HG03521 (cell line): ENCODE data around the gene ARHGAP19.

Source experiments
- ATAC-seq: cut with Tn5 transposase; IDR thresholded peaks from one replicate; pipeline ENCODE4 v1.9.1; 2021; ENCODE audit warnings: mild to moderate bottlenecking, moderate library complexity; ENCODE audit not compliant: unreplicated experiment

The ARHGAP19 gene

DNA sequence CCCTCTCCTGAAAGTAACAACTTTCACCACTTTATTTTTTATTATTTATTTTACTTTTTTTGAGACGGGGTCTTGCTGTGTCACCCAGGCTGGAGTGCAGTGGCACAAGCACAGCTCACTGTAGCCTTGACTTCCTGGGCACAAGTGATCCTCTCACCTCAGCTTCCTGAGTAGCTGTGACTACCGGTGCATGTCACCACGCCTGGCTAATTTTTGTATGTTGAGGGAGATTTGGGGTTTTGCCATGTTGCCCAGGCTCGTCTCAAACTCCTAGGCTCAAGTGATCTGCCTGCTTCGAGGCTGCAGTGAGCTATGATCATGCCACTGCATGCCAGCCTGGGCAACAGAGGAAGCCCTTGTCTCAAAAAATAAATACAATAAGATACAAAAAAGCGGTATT lies 91.8 kb downstream of the ARHGAP19 start:
- no peak for ATAC-seq

DNA sequence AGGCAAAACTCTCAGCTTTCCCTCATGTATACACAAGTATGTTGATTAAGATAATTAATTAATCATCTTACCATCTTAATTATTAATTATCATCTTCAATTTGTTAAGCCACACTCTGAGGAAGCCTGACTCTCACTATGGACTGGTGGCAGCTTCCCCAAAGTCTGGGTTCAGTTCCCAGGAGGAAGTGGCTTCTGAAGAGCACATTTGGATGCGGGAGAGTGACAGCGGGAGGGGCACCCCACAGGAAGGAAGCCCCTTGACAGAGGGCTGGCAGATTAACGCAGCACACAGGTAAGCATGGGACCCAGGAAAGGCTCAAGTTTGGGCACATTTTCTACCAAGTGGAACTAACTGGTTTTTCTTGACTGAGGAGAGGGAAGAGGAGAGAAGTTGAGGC lies 93.3 kb downstream of the ARHGAP19 start:
- ATAC-seq: no peak

DNA sequence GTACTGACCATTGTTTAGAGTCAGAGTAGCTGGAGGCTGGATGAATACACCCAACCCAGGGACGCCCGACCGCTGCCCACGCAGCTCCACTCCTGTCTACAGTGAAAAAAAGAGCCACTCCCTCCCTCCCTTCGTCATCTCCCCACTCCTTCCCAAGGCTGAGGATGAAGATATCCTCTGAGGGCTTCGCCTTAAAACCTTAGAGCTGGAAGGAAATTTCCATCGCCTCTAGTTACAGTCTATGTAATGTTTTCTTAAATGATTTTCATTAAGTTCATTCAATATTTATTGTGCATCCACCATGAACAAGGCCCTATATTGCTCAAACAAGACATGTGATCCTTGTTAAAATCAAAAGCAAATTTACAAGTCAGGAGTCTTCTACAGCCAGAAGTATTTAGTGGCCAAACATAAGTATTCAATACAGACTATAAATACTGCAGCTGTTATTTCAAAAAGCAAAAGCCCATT lies 95.4 kb downstream of the ARHGAP19 start:
- ATAC-seq: no peak

DNA sequence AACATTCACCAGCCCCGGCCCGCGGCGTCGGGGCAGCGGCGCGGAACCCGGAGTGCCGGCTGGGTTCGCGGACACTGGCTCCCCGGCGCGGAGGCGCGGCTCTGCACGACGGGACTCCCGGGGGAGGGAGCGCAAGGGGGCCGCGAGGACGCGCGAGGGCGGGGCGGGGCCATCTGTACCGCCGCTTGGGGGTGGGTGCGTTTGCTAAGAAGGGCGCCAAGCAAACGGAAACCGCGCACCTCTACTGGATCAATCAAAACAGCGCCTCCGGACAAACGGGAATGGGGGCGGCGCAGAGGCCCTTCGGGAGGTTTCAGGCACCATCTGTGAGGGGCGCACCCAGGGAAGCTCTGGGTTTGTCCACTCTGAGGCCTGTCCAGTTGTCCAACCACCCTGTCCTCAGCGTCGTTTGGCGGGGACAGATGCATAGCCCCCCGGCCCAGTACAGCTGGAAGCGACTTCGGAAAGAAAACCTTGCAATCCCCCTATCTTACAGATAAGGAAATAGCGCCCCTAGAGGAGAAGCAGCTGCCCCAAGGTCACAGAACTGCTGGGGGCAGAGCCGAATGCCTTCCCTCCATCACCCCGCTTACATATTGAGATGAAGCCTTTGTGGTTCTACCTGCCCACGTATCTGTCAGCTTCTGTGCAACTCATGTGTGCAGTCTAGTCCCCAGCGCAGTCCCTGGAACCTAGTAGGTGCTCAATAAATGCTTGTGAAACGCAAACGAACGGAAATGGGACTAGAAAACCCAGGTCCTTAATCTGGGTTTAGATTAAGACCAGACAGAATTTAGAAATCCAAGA lies 96.0 kb downstream of the ARHGAP19 start:
- ATAC-seq: peak; percentile 54

DNA sequence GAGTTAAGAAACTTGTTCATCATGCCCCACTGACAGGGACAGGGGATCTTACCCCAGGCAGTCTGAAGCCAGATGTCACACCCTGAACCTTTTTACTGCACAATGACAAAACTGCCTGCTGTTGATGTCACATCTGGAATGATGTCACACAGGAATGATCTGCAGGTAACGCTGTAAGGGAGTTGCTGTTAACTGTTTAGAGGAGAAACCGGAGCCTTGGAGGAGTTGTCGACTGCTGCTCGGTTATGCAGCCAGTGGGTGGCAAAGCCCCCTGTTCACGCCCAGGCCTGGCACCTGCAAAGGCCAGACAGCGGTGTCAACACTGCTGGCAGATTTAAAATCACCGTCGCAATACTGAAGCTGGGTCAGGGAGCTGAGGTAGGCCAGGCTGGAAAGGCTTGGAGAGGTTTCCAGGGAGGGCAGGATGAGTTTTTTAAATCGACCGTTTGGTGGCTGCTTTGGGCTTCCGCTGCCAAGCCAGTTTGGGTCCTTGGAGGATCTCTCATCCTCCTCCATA lies 96.7 kb downstream of the ARHGAP19 start:
- no peak for ATAC-seq

DNA sequence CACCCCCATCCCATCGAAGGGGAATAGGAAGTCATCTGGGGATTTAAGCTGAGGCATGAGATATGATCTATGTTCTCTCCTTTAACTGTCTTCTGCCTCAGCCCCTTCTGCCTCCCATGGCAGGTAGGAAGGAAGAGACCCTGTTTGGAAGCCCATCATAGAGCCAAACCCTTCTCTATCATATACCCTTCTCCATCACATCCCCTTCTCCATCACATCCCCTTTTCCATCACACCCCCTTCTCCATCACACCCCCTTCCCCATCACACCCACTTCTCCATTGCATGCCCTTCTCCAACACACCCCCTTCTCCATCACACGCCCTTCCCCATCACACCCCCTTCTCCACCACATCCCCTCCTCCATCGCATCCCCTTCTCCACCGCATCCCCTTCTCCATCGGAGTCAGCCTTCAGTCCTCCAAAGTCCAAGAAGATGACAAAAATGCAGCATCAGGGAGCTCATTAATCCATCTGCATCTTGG lies 99.4 kb downstream of the ARHGAP19 start:
- ATAC-seq: no peak

DNA sequence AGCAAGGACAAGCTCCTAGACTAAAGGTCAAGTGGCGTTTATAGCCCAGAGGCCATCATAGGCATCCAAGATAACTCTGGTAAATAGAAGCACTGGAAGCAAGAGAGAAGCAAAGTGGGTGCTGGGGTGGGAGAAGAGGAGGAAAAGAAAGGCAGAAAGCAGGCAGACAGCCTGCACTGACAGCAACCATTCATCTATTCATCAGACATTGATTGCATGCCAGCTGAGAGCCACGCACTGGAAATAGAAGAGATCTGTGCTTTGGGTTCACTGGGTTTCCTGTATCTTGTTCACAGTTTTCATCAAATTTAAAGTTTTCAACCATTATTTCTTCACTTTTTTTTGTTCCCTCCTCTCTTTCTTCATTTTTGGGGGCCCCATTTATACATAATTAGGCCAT lies 102.0 kb downstream of the ARHGAP19 start:
- no peak for ATAC-seq

DNA sequence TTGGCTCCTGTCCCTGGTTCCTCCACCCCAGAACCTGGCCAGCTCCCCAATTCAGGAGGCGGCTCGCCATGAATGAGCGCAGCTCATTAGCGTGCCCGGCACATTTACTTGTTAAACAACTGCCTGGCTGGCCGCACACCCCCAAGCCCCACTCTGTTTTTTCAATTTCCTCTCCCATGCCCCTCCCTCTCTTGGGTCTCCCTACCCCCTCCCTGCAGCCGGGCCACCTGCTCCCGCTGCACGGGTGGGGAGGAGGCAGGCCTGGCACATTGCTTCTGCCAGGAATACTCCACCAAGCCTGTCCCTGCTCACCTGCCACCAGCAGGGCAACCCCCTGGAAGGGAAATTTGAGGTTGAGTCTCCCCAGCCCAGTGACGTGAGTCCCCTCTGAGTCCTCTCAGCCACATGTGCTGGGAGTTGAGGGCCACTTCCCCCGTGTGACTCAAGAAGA lies 104.2 kb downstream of the ARHGAP19 start:
- ATAC-seq: no peak

DNA sequence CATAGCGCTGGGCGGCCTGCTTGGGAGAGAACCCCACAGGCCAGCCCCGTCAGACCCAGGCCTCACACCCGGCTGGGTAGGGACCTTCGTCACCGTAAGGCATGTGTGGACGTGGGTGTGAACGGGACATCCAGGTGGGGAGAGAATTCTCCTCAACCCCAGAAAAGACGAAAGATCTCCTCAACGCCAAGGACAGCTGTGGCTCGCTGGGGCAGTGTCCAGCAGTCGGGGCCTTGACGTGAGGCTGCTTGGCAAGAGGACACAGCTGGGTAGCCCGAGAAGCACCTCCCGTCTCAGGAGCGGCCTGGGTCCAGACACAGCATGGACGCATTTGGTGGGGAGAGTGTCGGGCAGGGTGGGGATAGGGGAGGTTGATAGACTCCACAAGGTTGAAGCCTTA lies 105.5 kb downstream of the ARHGAP19 start:
- ATAC-seq: no peak

DNA sequence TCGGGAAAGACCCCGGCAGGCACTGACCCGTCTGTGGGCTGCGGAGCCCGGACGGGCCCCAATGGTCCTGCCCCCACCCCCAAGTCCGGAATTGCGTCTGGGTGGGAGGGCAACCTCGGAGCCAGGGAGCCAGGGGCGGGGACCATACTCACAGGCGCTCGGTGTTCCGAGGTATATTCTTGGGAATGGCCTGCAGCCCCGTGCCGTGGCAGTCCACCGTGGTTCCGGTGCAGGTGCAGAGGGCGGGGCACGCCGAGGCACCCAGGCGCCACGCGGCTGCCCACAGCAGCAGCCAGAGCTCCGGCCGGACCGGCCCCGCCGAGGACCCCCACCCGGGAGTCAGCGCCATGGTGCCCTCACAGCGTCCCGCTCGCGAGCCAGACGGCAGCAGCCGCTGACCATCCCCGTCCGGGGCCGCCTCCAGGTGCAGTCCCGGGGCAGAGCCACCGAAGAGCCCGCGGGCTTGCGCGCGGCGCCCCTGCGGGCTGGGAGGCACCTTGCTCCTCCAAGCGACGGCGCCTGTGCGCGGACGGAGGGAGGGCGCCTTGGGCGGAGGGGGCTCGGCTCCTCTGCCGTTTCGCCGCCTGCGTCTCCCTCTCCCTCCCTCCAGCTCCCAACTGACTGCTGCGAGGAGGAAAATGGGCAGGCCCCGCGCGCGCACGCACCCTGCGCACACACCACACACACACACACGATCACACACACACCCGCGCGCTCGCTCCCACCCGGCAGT lies 106.9 kb downstream of the ARHGAP19 start, which contains the start of gene SLIT1:
Gene SLIT1 (minus strand): TSS at position 634 of the 733 bp plus-strand sequence. CDS start 285 bp downstream, at position 349.
- no peak for ATAC-seq

DNA sequence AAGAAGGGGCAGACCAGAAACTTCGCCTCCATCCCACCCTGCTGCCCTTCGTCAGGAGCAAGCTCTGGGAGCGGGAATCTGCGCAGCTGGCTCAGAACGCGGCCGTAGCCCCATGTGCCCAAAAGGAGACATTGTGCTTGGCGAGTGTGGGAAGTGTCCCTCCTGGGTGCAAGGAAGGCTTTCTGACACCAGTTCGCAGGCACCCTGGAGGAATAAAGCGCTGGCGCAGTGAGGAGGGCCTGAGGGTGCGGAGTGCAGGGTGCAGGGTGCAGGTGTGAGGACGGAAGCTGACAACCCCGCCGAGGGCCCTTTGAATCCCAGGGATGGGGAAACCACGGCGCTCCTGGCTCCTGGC lies 107.5 kb downstream of the ARHGAP19 start:
- ATAC-seq: no peak

DNA sequence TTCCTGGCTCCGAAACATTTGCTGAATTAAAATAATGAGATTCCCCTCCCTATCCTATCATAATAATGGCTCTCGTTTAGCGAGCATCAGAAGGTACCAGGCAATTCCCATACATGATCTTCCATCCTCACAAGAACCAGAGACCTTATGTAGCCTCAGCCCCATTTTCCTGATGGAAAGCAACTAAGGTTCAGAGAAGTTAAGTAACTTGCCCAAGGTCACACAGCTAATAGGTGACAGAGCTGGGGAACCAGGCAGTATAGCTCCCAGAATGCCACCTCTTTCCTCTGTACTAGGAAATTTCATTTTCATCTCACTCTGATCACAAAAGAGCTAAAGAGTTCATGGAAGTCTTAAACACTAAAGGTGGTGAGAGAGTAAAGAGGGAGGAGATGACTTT lies 109.1 kb downstream of the ARHGAP19 start:
- ATAC-seq: no peak

DNA sequence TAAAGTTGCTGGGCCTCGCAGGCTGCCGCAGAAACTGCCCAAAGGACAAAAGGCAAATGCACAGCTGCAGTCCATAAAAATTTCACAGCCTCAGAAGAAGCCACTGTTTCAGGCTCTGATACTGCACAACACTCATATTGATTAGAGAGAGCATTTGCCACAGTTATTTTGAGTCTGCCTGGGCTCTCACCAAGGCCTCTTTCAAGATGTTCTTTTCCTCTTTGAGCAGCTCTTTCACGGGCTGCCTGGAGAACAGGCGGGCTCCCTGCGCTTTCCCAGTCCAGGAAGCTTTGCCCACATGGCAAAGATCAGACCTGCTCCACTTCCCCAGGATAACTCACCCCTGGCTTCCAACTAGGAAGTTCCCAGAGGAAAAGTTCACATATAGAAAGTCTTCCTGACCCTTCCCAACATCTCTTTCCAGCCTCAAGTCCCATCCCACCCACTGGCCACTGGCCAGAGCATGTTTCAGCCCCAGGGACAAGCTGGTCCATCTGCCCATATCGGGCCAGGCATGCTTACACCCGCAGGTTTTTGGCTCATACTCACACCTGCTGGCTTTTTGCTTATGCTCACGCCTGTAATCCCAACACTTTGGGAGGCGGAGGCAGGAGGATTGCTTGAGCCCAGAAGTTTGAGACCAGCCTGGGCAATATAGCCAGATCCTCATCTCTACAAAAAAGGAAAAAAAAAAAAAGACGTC lies 110.0 kb downstream of the ARHGAP19 start:
- no peak for ATAC-seq

DNA sequence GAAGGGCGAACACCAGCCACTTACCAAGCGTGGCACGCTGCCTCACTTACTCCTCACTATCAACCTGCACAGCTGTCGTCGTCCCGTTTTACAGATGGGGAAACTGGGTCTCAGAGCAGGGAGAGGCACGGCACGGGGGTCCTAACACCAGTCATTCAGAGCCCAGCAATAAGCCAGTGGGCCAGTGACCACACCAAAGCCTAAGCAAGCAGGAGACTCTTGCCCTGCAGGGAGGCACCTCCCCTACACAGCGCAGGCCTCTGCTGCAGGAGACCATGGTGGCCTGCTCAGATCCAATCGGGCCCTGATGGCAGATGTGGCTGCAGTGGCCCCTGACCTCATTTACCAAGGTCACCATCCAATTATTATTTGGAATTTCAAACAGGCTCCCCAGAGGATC lies 111.5 kb downstream of the ARHGAP19 start:
- no peak for ATAC-seq

DNA sequence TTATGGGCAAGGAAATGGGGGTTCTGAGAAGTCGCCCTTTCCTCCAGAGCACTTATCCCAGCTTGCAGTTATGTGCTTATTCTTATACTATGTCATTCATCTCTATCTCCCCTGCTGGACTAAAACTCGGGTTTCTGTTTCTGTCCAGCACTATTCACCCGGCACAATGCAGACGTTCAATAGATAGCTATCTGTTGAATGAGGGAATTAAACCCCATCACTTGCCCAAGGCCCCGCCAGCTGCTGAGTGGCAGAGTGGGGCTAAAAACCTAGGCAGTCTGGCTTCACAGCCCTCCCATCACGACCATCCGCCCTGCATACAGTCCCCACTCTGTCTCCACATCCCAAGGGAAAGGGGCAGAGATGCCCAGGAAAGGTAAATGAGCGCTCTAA lies 112.1 kb downstream of the ARHGAP19 start:
- no peak for ATAC-seq

DNA sequence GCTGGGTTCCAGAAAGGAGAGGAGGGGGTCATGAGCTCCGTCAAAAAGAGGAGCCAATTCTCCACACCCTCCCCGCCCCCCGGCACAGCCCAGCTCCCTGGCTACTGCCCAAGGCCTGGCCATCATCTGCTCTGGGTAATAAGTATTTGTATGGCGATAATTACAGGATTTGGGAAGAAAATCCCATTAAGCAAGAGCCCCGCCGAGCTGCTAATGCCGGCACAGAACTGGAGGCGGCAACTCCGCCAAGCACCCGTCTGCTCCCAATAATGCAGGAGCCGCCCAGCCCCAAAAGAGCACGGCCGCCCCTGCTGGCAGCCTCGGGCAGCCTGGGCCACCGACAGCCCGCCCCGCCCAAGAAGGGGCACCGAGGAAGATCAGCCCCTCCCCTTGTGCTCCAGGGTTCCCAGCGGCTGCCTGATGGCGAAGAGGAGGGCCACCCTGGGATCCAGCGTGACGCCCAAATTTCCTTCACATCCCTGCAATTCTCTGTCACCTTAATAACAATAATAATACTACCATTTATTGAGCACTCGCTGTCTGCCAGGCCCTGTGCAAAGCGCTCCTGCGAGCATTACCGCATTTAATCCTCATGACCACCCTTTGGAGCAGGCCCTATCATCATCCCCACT lies 112.6 kb downstream of the ARHGAP19 start:
- no peak for ATAC-seq

DNA sequence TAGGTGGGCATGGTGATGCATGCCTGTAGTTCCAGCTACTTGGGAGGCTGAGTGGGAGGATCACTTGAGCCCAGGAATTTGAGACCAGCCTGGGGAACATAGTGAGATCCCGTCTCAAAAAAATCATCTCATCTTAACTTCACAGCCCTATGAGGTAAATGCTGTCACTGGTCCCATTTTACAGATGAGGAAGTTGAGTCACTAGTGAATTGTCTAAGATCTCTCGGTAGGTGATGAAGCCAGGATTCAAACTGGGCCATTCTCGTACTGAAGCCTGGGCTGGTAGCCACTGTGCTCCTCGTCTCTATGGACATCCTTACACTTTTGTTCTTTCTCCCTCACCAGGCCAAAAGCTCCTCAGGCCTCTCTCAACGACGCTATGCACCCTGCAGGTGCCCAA lies 113.1 kb downstream of the ARHGAP19 start:
- no peak for ATAC-seq

DNA sequence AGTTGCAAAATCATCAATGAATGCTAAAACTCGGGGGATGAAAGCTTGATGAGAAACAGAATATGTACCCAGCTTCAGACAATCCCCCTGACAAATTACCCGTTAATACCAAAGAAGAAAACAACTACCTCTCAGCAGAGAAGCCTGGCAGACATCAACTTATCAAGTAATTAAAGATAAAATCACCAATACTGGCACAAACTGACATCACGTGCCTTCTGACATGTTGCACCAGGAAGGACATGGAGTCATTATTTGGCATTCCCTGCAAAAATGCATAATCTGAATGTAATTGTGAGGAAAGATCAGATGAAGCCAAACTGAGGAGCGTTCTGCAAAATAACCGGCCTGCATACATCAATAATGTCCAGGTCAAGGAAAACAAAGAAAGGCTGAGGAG lies 114.4 kb downstream of the ARHGAP19 start:
- no peak for ATAC-seq

DNA sequence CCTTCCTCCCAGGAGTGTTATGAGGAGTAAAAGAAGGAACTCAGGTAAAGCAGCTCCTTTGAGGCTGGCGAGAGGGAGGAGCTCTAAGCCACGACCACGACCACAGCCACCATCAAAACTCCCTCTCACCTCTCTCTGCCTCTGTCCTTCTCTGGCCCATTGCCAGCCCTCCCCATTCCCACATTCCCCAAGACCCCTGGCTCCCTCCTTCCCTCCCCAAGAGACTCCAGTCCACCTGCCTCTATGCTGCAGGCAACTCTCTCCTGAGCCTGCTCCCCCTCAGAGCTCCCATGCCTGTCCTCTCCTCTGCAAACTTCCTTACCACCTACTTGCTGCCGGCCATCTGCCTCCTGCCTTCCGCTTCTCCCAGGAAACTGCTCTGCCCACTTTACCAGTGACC lies 116.2 kb downstream of the ARHGAP19 start:
- no peak for ATAC-seq

DNA sequence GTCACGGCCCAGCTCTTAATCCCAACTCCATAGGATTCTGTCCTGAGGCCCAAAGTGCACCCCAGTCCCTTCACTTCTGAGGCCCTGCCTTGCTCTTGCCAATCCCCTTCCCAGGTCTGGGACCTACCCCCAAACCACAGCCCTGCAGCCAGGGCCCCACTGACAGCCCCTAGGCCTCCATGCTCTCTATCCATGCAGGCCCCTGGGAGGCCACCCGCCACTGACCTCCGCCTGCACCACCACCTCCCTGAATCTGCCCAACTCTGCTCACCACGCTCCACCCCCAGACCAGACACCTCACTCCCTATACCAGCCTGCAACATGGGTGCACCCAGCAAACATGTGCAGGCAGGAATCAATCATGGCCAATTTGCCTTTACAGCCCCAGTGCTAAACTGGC lies 116.9 kb downstream of the ARHGAP19 start:
- no peak for ATAC-seq

DNA sequence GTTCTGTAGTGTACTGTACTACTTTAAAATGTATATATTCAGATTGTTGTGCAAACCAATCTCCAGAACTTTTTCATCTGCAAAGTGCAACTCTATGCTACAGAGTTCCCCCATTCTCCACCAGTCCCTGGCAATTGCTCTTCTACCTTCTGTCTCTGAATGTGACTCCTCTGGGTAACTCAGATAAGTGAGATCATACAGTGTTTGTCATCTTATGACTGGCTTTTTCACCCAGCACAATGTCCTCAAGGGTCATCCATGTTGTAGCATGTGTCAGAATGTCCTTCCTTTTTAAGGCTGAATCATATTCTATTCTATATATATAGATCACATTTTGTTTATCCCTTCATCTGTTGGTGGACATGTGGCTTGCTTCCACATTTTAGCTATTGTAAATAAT lies 117.5 kb downstream of the ARHGAP19 start:
- no peak for ATAC-seq
